NCI-H1436 (cell line): ENCODE measurements around the gene CCDC150.
"Not testable (repeated sequence)": the region's sequence is repeated elsewhere in the genome, so short reads cannot be mapped to it uniquely, and the experiment has no call there.

ENCODE experiments used
- DNase-seq: peaks from one replicate; lab custom pipeline; 2025; lab: John Stamatoyannopoulos, UW

The CCDC150 gene

GRCh38 chr2:196639180-196640030, at the start of gene CCDC150:
CCDC150 (plus strand) TSS chr2:196639715; CDS start chr2:196639767, 52 bp downstream.
- peak; percentile 89 for DNase-seq

- DNase-seq, result no peak
Observed at GRCh38 chr2:196590286-196590685, 49.2 kb upstream of the CCDC150 start.

GRCh38 chr2:196591004-196591403, 48.5 kb upstream of the CCDC150 start:
- no peak for DNase-seq

GRCh38 chr2:196591621-196592022, 47.9 kb upstream of the CCDC150 start:
- peak; percentile 20 for DNase-seq

GRCh38 chr2:196592331-196592910, 47.1 kb upstream of the CCDC150 start:
- peak; percentile 56 for DNase-seq

- peak; percentile 53 for DNase-seq
Observed at GRCh38 chr2:196592911-196593881, 46.3 kb upstream of the CCDC150 start, which contains the start of gene HECW2. HECW2 (minus strand) TSS chr2:196593554.

GRCh38 chr2:196594158-196594557, 45.4 kb upstream of the CCDC150 start:
- no peak for DNase-seq

- no peak for DNase-seq
Observed at GRCh38 chr2:196597531-196597930, 42.0 kb upstream of the CCDC150 start.

GRCh38 chr2:196598412-196598811, 41.1 kb upstream of the CCDC150 start:
- DNase-seq, result no peak

GRCh38 chr2:196598846-196599245, 40.7 kb upstream of the CCDC150 start:
- no peak for DNase-seq

GRCh38 chr2:196601430-196602306, 37.8 kb upstream of the CCDC150 start:
- DNase-seq, result no peak

- no peak for DNase-seq
Observed at GRCh38 chr2:196604196-196604595, 35.3 kb upstream of the CCDC150 start.

GRCh38 chr2:196606516-196606915, 33.0 kb upstream of the CCDC150 start:
- no peak for DNase-seq

- no peak for DNase-seq
Observed at GRCh38 chr2:196607073-196607472, 32.4 kb upstream of the CCDC150 start.

- not testable (repeated sequence) for DNase-seq
Observed at GRCh38 chr2:196607896-196608295, 31.6 kb upstream of the CCDC150 start.

GRCh38 chr2:196609806-196610205, 29.7 kb upstream of the CCDC150 start:
- no peak for DNase-seq

- no peak for DNase-seq
Observed at GRCh38 chr2:196610796-196611195, 28.7 kb upstream of the CCDC150 start.

- no peak for DNase-seq
Observed at GRCh38 chr2:196613302-196613701, 26.2 kb upstream of the CCDC150 start.

GRCh38 chr2:196617430-196617829, 22.1 kb upstream of the CCDC150 start:
- DNase-seq, result no peak

- no peak for DNase-seq
Observed at GRCh38 chr2:196618661-196619060, 20.9 kb upstream of the CCDC150 start.

GRCh38 chr2:196630531-196630930, 9.0 kb upstream of the CCDC150 start:
- no peak for DNase-seq
